Measurements from ENCODE around the gene NUDT16L1. TPM values are rescaled to one million over a fixed set of nuclear protein-coding genes. Genes with fewer than 3 reads are reported as not detected.

Gene NUDT16L1
- polyA plus RNA-seq, 1 of the 3 experiments (the other 2 are of a cell fraction), result 45.8 TPM

DNA sequence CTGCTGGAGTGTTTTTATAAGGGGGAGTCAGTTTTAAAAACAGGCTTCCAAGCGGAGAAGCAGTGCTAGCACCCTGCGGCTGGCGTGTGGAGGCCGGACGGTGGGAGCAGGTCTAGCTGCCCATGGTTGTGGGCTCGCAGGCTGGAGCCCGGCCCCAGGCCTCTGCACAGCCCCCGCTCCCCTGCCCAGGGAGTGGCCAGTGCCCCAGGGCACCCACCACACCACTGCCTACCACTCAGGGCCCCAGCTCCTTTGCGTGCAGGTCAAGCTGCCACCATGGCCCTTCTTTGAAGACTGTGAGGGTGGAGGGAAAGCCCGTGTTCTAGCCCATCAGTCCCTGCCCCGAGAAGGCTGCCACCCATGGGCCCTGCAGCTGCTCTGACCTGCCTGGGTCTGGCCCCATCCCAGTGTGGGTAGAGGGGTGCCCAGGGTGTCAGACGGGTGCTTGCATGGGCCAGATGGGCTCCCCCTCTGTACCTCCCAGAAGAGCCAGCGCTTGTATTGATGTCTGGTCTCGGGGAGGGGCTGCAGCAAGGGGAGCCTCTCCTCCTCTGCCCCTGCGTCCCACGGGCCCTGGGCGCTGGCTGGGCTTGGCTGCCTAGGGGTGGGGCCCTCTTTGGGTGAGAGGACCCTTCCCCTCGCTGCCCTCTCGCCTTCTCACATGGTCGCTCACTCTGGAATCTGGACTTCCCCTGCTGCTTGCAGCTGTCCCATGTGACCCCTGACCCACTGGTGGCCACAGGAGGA is 1.5 kb upstream of the NUDT16L1 start:
- Histone ChIP-seq H3K79me2 (ENCODE audit: insufficient read depth) (peaks cover 11% of the 10 kb centered on the region; the same call in 1 of the 2 replicates), H3K9me2 (no peaks in the 10 kb centered on the region), H3K27me3 (ENCODE audit: insufficient read depth) (no peaks in the 10 kb centered on the region), H4K20me1 (ENCODE audit: insufficient read depth) (no peaks in the 10 kb centered on the region), H2AFZ (ENCODE audit: low read depth) (no peak overlapping the region), H3K4me3 (ENCODE audit: low read depth in 2 of 2, low read length in 1 of 2) (no peak overlapping the region), H3K4me1 (ENCODE audit: control insufficient read depth in 1 of 2, insufficient read depth in 2 of 2, low read depth in 1 of 2, low read length in 1 of 2) (peaks cover 0 to 26% of the 10 kb centered on the region in 2 experiments; a peak in 1 of 4 replicates), H3K9me3 (no peaks in the 10 kb centered on the region), H3F3A (replicated peaks; ENCODE audit: insufficient read depth) (peaks cover 14% of the 10 kb centered on the region), H3K36me3 (replicated peaks in 1 of 2; ENCODE audit: control insufficient read depth in 1 of 2, insufficient read depth in 2 of 2, low read length in 1 of 2) (peaks cover 7 to 28% of the 10 kb centered on the region in 2 experiments), H3K4me2 (peak overlapping the region; percentile 87; the same call in 1 of the 2 replicates), H3K9ac (no peak overlapping the region), H3K27ac (ENCODE audit: low read depth in 2 of 2, low read length in 1 of 2) (no peak overlapping the region)
- ChIA-PET CTCF (interaction anchor here (1.0 to 1.5 kb wide), 2 partner anchors 9 to 12 kb away, joined by 3 to 7 read pairs; no protein-coding TSS in a partner anchor), POLR2A (interaction anchor here (1.5 kb wide), 1 partner anchor 42 kb away, joined by 3 read pairs; the partner anchor contains the start of genes ANKS3 and DNAAF8)
- 98% methylated on average over 8 of the region's 20 CpGs for WGBS (ENCODE audit: low lambda C conversion rate)
- no peak for TF ChIP-seq ELF1 (IDR thresholded peaks at IDR 0.05)
- TF ChIP-seq TCF12 (IDR thresholded peaks at IDR 0.05), result no peak
- DNase-seq, result peak; percentile 44

DNA sequence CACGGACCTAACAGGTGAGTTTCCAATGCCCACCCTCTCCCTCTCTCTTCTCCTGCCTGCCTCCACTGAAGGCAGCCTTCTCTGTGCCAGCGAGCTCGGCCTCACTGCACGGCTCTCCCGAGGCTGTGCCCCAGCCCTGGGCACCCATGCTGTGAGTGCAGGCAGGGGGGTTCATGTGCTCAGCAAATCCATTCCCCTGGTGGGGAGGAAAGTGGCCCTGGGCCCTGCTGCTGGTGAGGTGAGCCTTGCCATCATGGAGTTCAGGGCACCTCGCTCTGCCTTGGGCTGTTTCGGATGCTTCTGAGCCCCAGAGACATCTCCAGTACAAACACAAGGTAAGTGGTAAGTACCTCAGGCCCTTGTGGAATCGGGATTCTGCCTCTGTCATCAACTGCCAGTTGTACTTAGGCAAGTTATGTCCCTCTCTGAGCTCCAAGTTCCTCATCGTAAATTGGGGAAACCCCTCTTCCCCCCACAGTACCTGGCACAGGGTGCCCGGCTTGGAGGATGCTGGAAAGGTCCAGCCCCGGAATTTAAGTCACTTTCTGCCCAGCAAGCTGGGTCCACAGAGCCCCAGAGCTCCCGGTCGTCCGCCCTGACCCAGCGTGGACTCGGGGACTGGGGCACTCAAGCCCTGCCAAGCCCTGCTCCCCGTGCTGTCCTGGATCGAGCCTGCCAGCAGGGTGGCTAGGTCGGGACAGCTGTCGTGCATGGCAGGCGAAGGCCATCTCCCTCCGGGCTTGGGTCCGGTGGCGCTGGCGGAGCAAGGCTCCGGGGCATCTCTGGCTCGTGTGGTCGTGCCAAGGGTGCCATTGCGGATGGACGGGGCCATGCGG is 684 bp upstream of the NUDT16L1 start:
- no peaks in the 10 kb centered on the region for H3K9me3 ChIP-seq
- H3K27me3 ChIP-seq (ENCODE audit: insufficient read depth), result no peaks in the 10 kb centered on the region
- WGBS (ENCODE audit: low lambda C conversion rate), result 21% methylated on average over 22 of the region's 31 CpGs
- no peak overlapping the region; the same call in 1 of the 2 replicates for H3K9ac ChIP-seq
- peak overlapping the region; percentile 26 to 67; a peak in 3 of 4 replicates for H3K27ac ChIP-seq (ENCODE audit: low read depth in 2 of 2, low read length in 1 of 2)
- H3F3A ChIP-seq (replicated peaks; ENCODE audit: insufficient read depth), result peaks cover 17% of the 10 kb centered on the region
- peaks cover 7 to 37% of the 10 kb centered on the region in 2 experiments for H3K36me3 ChIP-seq (replicated peaks in 1 of 2; ENCODE audit: control insufficient read depth in 1 of 2, insufficient read depth in 2 of 2, low read length in 1 of 2)
- no peaks in the 10 kb centered on the region for H4K20me1 ChIP-seq (ENCODE audit: insufficient read depth)
- no peak overlapping the region for H2AFZ ChIP-seq (ENCODE audit: low read depth)
- TF ChIP-seq SIN3A (IDR thresholded peaks at IDR 0.05; ENCODE audit: borderline replicate concordance, low read depth, low read length), result no peak
- no peak for TF ChIP-seq YY1 (IDR thresholded peaks at IDR 0.05; ENCODE audit: low read depth)
- TF ChIP-seq CHD2 (IDR thresholded peaks at IDR 0.05; ENCODE audit: low read length, partially characterized antibody), result no peak
- TF ChIP-seq NRF1 (IDR thresholded peaks at IDR 0.05; ENCODE audit: low read depth, low read length), result no peak
- TF ChIP-seq EZH2phosphoT487 (IDR thresholded peaks at IDR 0.05; ENCODE audit: borderline replicate concordance, low read depth), result no peak
- no peaks in the 10 kb centered on the region for H3K9me2 ChIP-seq
- POLR2A ChIA-PET, result interaction anchor here (0.6 to 1.5 kb wide), 5 partner anchors 12 to 100 kb away, joined by 3 to 5 read pairs (median 3); partner anchors contain the start of genes ANKS3 and DNAAF8
- peaks cover 0 to 26% of the 10 kb centered on the region in 2 experiments; a peak in 1 of 4 replicates for H3K4me1 ChIP-seq (ENCODE audit: control insufficient read depth in 1 of 2, insufficient read depth in 2 of 2, low read depth in 1 of 2, low read length in 1 of 2)
- peak overlapping the region; percentile 87 for H3K4me2 ChIP-seq
- CTCF ChIA-PET, result interaction anchor here (1.5 to 1.7 kb wide), 2 partner anchors 13 to 244 kb away, joined by 5 to 7 read pairs; partner anchors contain the start of gene PPL
- H3K4me3 ChIP-seq (ENCODE audit: low read depth in 2 of 2, low read length in 1 of 2), result peak overlapping the region; percentile 91 to 97
- DNase-seq, result peak; percentile 78
- peaks cover 11% of the 10 kb centered on the region; the same call in 1 of the 2 replicates for H3K79me2 ChIP-seq (ENCODE audit: insufficient read depth)
